ENCODE results near the gene RUFY1. TPM values are rescaled to one million over a fixed set of nuclear protein-coding genes. Genes with fewer than 3 reads are reported as not detected.
"Not testable (repeated sequence)": the region's sequence is repeated elsewhere in the genome, so short reads cannot be mapped to it uniquely, and the experiment has no call there.

Gene RUFY1
- total RNA-seq, 6 experiments from 2014 or later, result 17.6 to 24.2 (median 19.5) TPM

- Histone ChIP-seq H3K4me1 (peaks cover 0 to 34% (median 17%) of the 10 kb centered on the region in 4 donors), H3K27ac (peak overlapping the region; percentile 97 to 100 (median 99)), H3K36me3 (peaks cover under 1 to 31% (median 18%) of the 10 kb centered on the region in 4 donors), H3K9me3 (no peaks in the 10 kb centered on the region), H3K4me3 (peak overlapping the region; percentile 92 to 97 (median 95)), H3K27me3 (no peaks in the 10 kb centered on the region)
- peak in 2 of 3 donors; percentile 47 to 60 for DNase-seq
- intact Hi-C loops (cut with DNase I), result no loop called here
- peak; percentile 22 to 40 (median 33) for ATAC-seq
- WGBS (ENCODE audit: insufficient coverage, low coverage, low lambda C conversion rate, missing lambda C conversion rate), result 4% methylated on average over 18 of the region's 68 CpGs
- TF ChIP-seq CTCF (IDR thresholded peaks at IDR 0.05) (no peak), POLR2A (IDR thresholded peaks at IDR 0.05) (no peak)
Measured at GRCh38 chr5:179623906-179624741, 73.8 kb downstream of the RUFY1 start.

GRCh38 chr5:179624841-179625271 lies 74.5 kb downstream of the RUFY1 start:
- Histone ChIP-seq H3K36me3 (peaks cover 0 to 27% (median 16%) of the 10 kb centered on the region in 4 donors), H3K9me3 (no peaks in the 10 kb centered on the region), H3K27me3 (no peaks in the 10 kb centered on the region), H3K27ac (peak overlapping the region; percentile 97 to 100 (median 99)), H3K4me1 (peaks cover 0 to 28% (median 14%) of the 10 kb centered on the region in 4 donors), H3K4me3 (peak overlapping the region; percentile 92 to 97 (median 95))
- ATAC-seq, result no peak
- TF ChIP-seq POLR2A (IDR thresholded peaks at IDR 0.05) (no peak), CTCF (IDR thresholded peaks at IDR 0.05) (no peak)
- intact Hi-C loops (cut with DNase I), result no loop called here
- WGBS (ENCODE audit: insufficient coverage, low coverage, low lambda C conversion rate, missing lambda C conversion rate), result 71% methylated on average over 3 of the region's 9 CpGs
- DNase-seq, result peak in 1 of 3 donors; percentile 15

GRCh38 chr5:179633501-179634369 lies 83.4 kb downstream of the RUFY1 start:
- H3K27ac ChIP-seq; intact Hi-C loops (cut with DNase I); H3K4me1 ChIP-seq; H3K27me3 ChIP-seq; H3K9me3 ChIP-seq; H3K36me3 ChIP-seq: not testable (repeated sequence)
- ATAC-seq (peak; percentile 45 to 55 (median 50)), DNase-seq (peak in 1 of 3 donors; percentile 10)
- 56% methylated on average over 14 of the region's 38 CpGs for WGBS (ENCODE audit: insufficient coverage, low coverage, low lambda C conversion rate, missing lambda C conversion rate)
- H3K4me3 ChIP-seq, result peak overlapping the region in 2 of 3 donors; percentile 32 to 36

- intact Hi-C loops (cut with DNase I); H3K4me3 ChIP-seq; DNase-seq; H3K36me3 ChIP-seq; H3K27ac ChIP-seq; H3K9me3 ChIP-seq; H3K4me1 ChIP-seq; H3K27me3 ChIP-seq: not testable (repeated sequence)
- WGBS (ENCODE audit: insufficient coverage, low coverage, low lambda C conversion rate, missing lambda C conversion rate), result no CpG with 5 or more reads among the region's 49 CpGs
- peak; percentile 95 to 99 (median 98) for ATAC-seq
Measured at GRCh38 chr5:179634370-179635172, 84.2 kb downstream of the RUFY1 start.

- H3K4me3 ChIP-seq; H3K27ac ChIP-seq; DNase-seq; H3K9me3 ChIP-seq; H3K27me3 ChIP-seq; ATAC-seq; H3K4me1 ChIP-seq; H3K36me3 ChIP-seq; intact Hi-C loops (cut with DNase I): not testable (repeated sequence)
- WGBS (ENCODE audit: insufficient coverage, low coverage, low lambda C conversion rate, missing lambda C conversion rate), result 91% methylated on average over 4 of the region's 11 CpGs
Measured at GRCh38 chr5:179639296-179639695, 88.9 kb downstream of the RUFY1 start.

- DNase-seq; H3K27me3 ChIP-seq; H3K9me3 ChIP-seq; H3K4me3 ChIP-seq; intact Hi-C loops (cut with DNase I); ATAC-seq; H3K27ac ChIP-seq; H3K36me3 ChIP-seq; H3K4me1 ChIP-seq: not testable (repeated sequence)
- WGBS (ENCODE audit: insufficient coverage, low coverage, low lambda C conversion rate, missing lambda C conversion rate), result no CpG with 5 or more reads among the region's 4 CpGs
Measured at GRCh38 chr5:179641745-179642144, 91.4 kb downstream of the RUFY1 start.

- not testable (repeated sequence) for ATAC-seq
- WGBS (ENCODE audit: insufficient coverage, low coverage, low lambda C conversion rate, missing lambda C conversion rate), result 83% methylated on average over 6 of the region's 17 CpGs
Measured at GRCh38 chr5:179642626-179643025, 92.3 kb downstream of the RUFY1 start.

GRCh38 chr5:179643141-179643920 lies 93.0 kb downstream of the RUFY1 start:
- H3K4me1 ChIP-seq; H3K27me3 ChIP-seq; intact Hi-C loops (cut with DNase I); H3K9me3 ChIP-seq; H3K4me3 ChIP-seq; H3K27ac ChIP-seq; H3K36me3 ChIP-seq: not testable (repeated sequence)
- peak in 1 of 3 donors; percentile 3 for DNase-seq
- ATAC-seq, result peak in 1 of 4 donors; percentile 27
- 76% methylated on average over 4 of the region's 16 CpGs for WGBS (ENCODE audit: insufficient coverage, low coverage, low lambda C conversion rate, missing lambda C conversion rate)

More at GRCh38 chr5:179642626-179643025, 92.3 kb downstream of the RUFY1 start:
- intact Hi-C loops (cut with DNase I); H3K36me3 ChIP-seq; H3K9me3 ChIP-seq; H3K27ac ChIP-seq; H3K4me3 ChIP-seq; H3K4me1 ChIP-seq; H3K27me3 ChIP-seq: not testable (repeated sequence)
- peak in 2 of 3 donors; percentile 4 to 26 for DNase-seq

All from right lobe of liver (tissue), 6 donors.